Fibroblast of the aortic adventitia (primary cell): Measurements from ENCODE around the gene GRIP1. TPM values are rescaled to one million over a fixed set of nuclear protein-coding genes. Genes with fewer than 3 reads are reported as not detected.

ENCODE experiments used
- DNase-seq: peaks from one replicate; pipeline ENCODE4 v3.0.0-alpha.2; 2010; ENCODE audit warnings: low read depth
- H3K4me3 ChIP-seq: 2 replicates; pipeline ENCODE4 v1.5.1; 2011; ENCODE audit warnings: low read depth, mild to moderate bottlenecking, control low read depth, low read length, moderate library complexity
- CTCF ChIP-seq: IDR thresholded peaks from 2 replicates; pipeline ENCODE4 v1.5.1; 2011; ENCODE audit warnings: mild to moderate bottlenecking, low read length, control low read depth, inconsistent platforms; ENCODE audit not compliant: insufficient read depth
- total RNA-seq: library from RNA; depleted of rRNA; stranded (reverse); fragments of >200 nt; gene quantifications from 2 replicates; pipeline ENCODE4 v1.2.3, GENCODE V29; 2012; ENCODE audit warnings: low replicate concordance

Gene GRIP1
- total RNA-seq, 1 donor: 0.90 TPM

DNA sequence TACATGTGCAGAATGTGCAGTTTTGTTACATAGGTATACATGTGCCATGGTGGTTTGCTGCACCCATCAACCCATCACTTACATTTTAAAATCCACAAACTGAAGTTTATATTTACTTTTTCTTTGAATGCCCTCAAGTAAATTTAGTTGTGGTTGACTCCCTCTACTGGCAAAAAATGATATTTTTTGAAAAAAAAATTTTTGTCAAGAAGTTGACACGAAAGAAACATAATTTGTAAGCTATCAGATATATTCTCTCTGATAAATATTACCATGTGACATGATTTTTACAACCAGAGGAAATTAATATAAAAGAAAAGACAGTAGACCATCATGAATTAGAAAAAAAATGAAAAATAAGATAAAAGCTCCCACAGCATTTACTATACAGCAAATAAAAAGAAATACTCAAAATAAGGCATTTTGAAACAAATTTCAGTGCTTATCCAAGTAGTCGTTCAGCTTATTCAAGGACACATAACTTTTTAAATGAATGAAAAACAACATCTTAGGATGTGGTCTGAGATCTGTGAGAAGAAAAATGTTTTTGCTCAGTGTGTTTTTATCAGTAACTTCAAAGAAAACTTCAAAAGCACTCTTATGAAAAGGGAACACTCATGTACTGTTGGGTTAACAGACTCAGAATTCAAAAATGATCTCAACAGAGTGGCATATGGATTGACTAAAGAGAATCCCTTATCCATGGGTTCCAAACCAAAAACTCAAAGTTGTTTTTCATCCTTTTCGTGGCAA is 30.0 kb upstream of the GRIP1 start:
- peak; percentile 49 for TF ChIP-seq CTCF

DNA sequence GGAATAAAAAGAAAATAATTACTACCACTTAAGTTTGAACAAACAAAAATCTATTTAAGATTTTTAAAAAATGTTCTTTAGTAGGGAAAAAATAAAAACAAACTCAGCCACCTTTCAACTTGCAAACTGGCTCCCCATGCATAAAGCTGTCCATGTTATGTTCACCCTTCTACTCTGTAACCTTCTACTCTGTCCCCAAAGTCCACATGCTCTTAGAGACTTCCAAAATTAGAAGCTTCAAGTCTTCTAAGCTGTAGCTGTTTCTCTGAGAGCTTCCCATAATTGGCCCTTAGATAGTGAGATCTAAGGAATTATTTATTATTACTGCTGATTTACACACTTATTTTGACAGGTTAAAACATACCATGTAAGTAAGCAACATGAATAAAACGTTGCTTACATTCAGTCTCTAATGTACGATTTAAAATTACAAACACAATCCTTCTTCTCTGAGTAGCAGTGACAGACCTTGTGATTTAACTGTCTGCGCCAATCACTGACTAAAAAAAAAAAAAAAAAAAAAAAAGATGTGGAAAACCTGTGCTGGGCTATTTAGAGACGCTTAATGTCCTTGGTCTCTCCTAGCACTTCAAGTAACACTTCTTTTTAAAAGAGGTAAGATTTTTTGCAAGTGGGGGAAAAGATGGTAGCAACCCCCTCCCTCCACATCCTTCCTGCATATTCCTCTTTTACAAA is 28.3 kb upstream of the GRIP1 start:
- DNase-seq: no peak
- no peak overlapping the region for H3K4me3 ChIP-seq
- no peak for TF ChIP-seq CTCF

More for the DNA sequence above, 30.0 kb upstream of the GRIP1 start:
- DNase-seq: peak; percentile 25
- H3K4me3 ChIP-seq: no peak overlapping the region

- no peak overlapping the region for H3K4me3 ChIP-seq
- no peak for DNase-seq
- no peak for TF ChIP-seq CTCF
Observed at GRCh38 chr12:66699738-66700482, 21.0 kb upstream of the GRIP1 start.

DNA sequence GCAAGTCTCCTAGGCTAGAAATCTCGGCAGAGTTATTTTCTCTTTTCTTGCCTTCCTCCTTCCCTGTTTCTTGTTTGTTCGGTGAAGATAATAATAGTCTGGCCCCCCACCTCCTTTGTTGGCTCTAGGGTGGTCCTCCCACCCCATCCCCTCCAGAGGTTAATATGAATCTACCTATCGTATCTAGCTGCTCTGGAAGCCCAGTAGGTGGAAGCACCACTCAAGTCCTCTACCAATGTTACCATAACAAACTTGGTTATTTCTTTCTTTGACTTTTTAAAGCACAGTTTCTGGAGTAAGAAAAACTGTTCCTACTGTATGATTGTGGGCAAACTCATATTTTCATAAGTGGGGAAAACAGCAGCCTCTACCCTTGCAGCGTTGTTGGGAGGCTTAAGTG is 19.7 kb upstream of the GRIP1 start:
- H3K4me3 ChIP-seq: no peak overlapping the region
- no peak for DNase-seq
- TF ChIP-seq CTCF: no peak

DNA sequence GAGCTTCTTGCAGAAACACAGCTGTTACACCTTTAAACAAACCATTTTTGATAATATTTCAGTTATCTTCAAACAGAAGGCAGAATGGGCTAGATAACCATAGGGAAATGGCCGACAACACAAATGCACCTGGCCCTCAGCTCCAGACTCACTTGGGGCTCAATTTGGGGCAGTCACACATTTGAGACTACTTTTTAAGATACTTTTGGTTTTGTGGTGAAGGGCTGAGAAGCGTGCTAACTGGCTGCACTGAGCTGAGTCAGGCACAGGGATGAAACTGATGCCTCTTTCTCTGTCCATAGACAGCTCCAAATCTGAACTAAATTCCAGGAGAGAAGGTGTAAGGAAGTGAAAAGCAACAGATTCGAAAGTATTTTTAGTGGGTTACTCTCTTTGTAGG is 18.5 kb upstream of the GRIP1 start:
- no peak for TF ChIP-seq CTCF
- no peak overlapping the region for H3K4me3 ChIP-seq
- DNase-seq: no peak

GRCh38 chr12:66694666-66695613 is 16.1 kb upstream of the GRIP1 start:
- no peak for DNase-seq
- no peak overlapping the region for H3K4me3 ChIP-seq
- no peak for TF ChIP-seq CTCF
